GM12878 (cell line): Measurements from ENCODE around the gene NAV2. TPM values are rescaled to one million over a fixed set of nuclear protein-coding genes. Genes with fewer than 3 reads are reported as not detected.

Source experiments
- ATAC-seq: fragments of 200-7000 bp; cut with Tn5 transposase; 3 replicates; pipeline ENCODE4 v1.9.1; 2020; ENCODE audit warnings: mild to moderate bottlenecking, moderate library complexity
- BruUV-seq: library from RNA; stranded (reverse); fragments of 400-500 nt; replicated peaks from 2 replicates; lab custom pipeline; 2021; lab: Mats Ljungman, UMichigan
- CTCF ChIA-PET: fragments of 300-600 bp; sonication (Branson Sonifier 250); formaldehyde crosslinking; extraction: SDS; loops from one replicate; lab custom pipeline; 2021; ENCODE audit warnings: inconsistent platforms; lab: Yijun Ruan, JAX
- POLR2A ChIA-PET: fragments of 350-600 bp; formaldehyde crosslinking; extraction: SDS; loops from one replicate; lab custom pipeline; 2021; ENCODE audit warnings: inconsistent platforms; lab: Charles Lee
- RAD21 ChIA-PET: fragments of 300-600 bp; sonication (Branson Sonifier 250); formaldehyde crosslinking; loops from one replicate; lab custom pipeline; 2023; ENCODE audit warnings: antibody characterized with exemption; ENCODE audit not compliant: unreplicated experiment; lab: Charles Lee
- SMC1A ChIA-PET: fragments of 300-600 bp; sonication (Branson Sonifier 250); formaldehyde crosslinking; loops from one replicate; lab custom pipeline; 2023; ENCODE audit not compliant: unreplicated experiment, uncharacterized antibody; lab: Charles Lee
- DNase-seq: peaks from one replicate; pipeline ENCODE4 v3.0.0-alpha.2; 2011; ENCODE audit warnings: low read depth, low spot score
- FAIRE-seq: peaks from 3 replicates; lab custom pipeline; 2011; peaks lifted over from hg19 to GRCh38; lab: Jason Lieb, UNC
- H2AFZ ChIP-seq: 2 replicates; pipeline ENCODE4 v1.6.0; 2011; ENCODE audit warnings: low read depth, low read length, control low read depth; ENCODE audit not compliant: control insufficient read depth
- H3K27ac ChIP-seq: 2 replicates; pipeline ENCODE4 v1.5.1; 2011; ENCODE audit warnings: control low read depth; ENCODE audit not compliant: control insufficient read depth, insufficient read depth
- H3K27me3 ChIP-seq, 2 experiments: replicated peaks in 1 of 2; 2 replicates each; pipeline versions ENCODE4 v1.6.0 to v1.6.1; 2011; ENCODE audit warnings: low read length in 1 of 2; ENCODE audit not compliant: control insufficient read depth in 2 of 2, insufficient read depth in 2 of 2
- H3K36me3 ChIP-seq, 2 experiments: 2 replicates each; pipeline ENCODE4 v1.5.1; 2011; ENCODE audit warnings: low read length in 1 of 2; ENCODE audit not compliant: control insufficient read depth in 2 of 2, insufficient read depth in 2 of 2
- H3K4me1 ChIP-seq: 2 replicates; pipeline ENCODE4 v1.6.1; 2011; ENCODE audit warnings: mild to moderate bottlenecking, low read length, moderate library complexity, mixed read lengths; ENCODE audit not compliant: control insufficient read depth, insufficient read depth
- H3K4me2 ChIP-seq: 2 replicates; pipeline ENCODE4 v1.6.0; 2011; ENCODE audit warnings: control low read depth; ENCODE audit not compliant: control insufficient read depth, insufficient read depth
- H3K4me3 ChIP-seq: fragments of 200-600 bp; sonication (generic); 2 replicates; pipeline ENCODE4 v1.5.1; 2016
- H3K79me2 ChIP-seq: 2 replicates; pipeline ENCODE4 v1.6.0; 2011; ENCODE audit warnings: low read length; ENCODE audit not compliant: control insufficient read depth, insufficient read depth
- H3K9ac ChIP-seq: 2 replicates; pipeline ENCODE4 v1.8.0; 2011; ENCODE audit warnings: low read length, control low read depth, mixed read lengths; ENCODE audit not compliant: control insufficient read depth, insufficient read depth
- H3K9me3 ChIP-seq: replicated peaks from 3 replicates; pipeline ENCODE4 v1.5.1; 2011; ENCODE audit warnings: mild to moderate bottlenecking, low read length; ENCODE audit not compliant: control insufficient read depth, insufficient read depth
- H4K20me1 ChIP-seq: 2 replicates; pipeline ENCODE4 v1.6.0; 2011; ENCODE audit not compliant: control insufficient read depth, insufficient read depth
- BMI1 ChIP-seq: fragments of 450-650 bp; IDR thresholded peaks from 2 replicates; pipeline ENCODE4 v1.6.1; 2016; ENCODE audit warnings: mild to moderate bottlenecking, moderate library complexity, borderline replicate concordance
- BRCA1 ChIP-seq: IDR thresholded peaks from 2 replicates; pipeline ENCODE4 v1.6.1; 2011; ENCODE audit warnings: low read depth, low read length, improper control_type of control experiment
- CBX5 ChIP-seq: sonication (generic); IDR thresholded peaks from 2 replicates; pipeline ENCODE4 v1.6.1; 2016; ENCODE audit warnings: low read depth, moderate library complexity, mild to moderate bottlenecking, inconsistent platforms
- CREM ChIP-seq: IDR thresholded peaks from 2 replicates; pipeline ENCODE4 v1.6.1; 2014; ENCODE audit warnings: antibody characterized with exemption, low read depth
- MTA3 ChIP-seq: IDR thresholded peaks from 2 replicates; pipeline ENCODE4 v1.6.1; 2012; ENCODE audit warnings: low read length, inconsistent platforms, borderline replicate concordance
- MXI1 ChIP-seq: fragments of 150-350 bp; IDR thresholded peaks from 2 replicates; pipeline ENCODE4 v1.6.1; 2011; ENCODE audit warnings: low read depth, mild to moderate bottlenecking, inconsistent platforms, low read length, improper control_type of control experiment
- NFIC ChIP-seq: IDR thresholded peaks from 2 replicates; pipeline ENCODE4 v1.6.1; 2012; ENCODE audit warnings: low read depth, mild to moderate bottlenecking, inconsistent platforms, low read length, moderate library complexity
- NFYB ChIP-seq: IDR thresholded peaks from 2 replicates; pipeline ENCODE4 v1.6.1; 2011; ENCODE audit warnings: low read depth, mild to moderate bottlenecking, low read length, improper control_type of control experiment, moderate library complexity; ENCODE audit not compliant: insufficient read depth
- POU2F2 ChIP-seq: IDR thresholded peaks from 3 replicates; pipeline ENCODE4 v1.6.1; 2011; ENCODE audit warnings: low read depth, mild to moderate bottlenecking, low read length, borderline replicate concordance
- SREBF1 ChIP-seq: IDR thresholded peaks from 2 replicates; pipeline ENCODE4 v1.6.1; 2012; ENCODE audit warnings: mild to moderate bottlenecking, low read length
- ZSCAN29 ChIP-seq: fragments of 450-650 bp; IDR thresholded peaks from 2 replicates; pipeline ENCODE4 v1.6.1; 2017; ENCODE audit warnings: mild to moderate bottlenecking, moderate library complexity
- WGBS: methylation state at CpG from one replicate; pipeline ENCODE4 v1.1.6; 2016; ENCODE audit warnings: low lambda C conversion rate; ENCODE audit not compliant: insufficient replicate concordance, insufficient coverage; ENCODE audit errors: missing lambda C conversion rate; 5-methylcytosine and 5-hydroxymethylcytosine counted together
- in situ Hi-C: fragments of 300-500 bp; cut with MboI; formaldehyde crosslinking; loops from 9 replicates; pipeline ENCODE4 v1.14.3; 2018; ENCODE audit warnings: mixed read lengths
- intact Hi-C: fragments of 100-400 bp; cut with micrococcal nuclease; formaldehyde crosslinking; loops from one replicate; pipeline ENCODE4 v1.14.2; 2022; ENCODE audit not compliant: unreplicated experiment
- polyA plus RNA-seq, 11 experiments: library from polyadenylated mRNA; depleted of rRNA in 4 of 11; unstranded in 6 of 11; stranded (reverse) in 5 of 11; fragments of >200 nt; fragmentation: Nextera tagmentation in 4 of 11; fragmentation: Illumina TruSeq in 1 of 11; extraction: Ambion mirVana in 4 of 11; extraction: Trizol in 1 of 11; gene quantifications; 1 replicate in 1 of 11; 2 replicates in 10 of 11; pipeline versions ENCODE4 v1.2.1 to v1.2.3, GENCODE V29; 2011 to 2016; ENCODE audit warnings: inconsistent platforms in 2 of 11, missing spikeins in 2 of 11, low read depth in 1 of 11
- total RNA-seq, 4 experiments: library from RNA; depleted of rRNA in 3 of 4; stranded (reverse); fragments of >200 nt in 3 of 4; fragmentation: Illumina TruSeq in 1 of 4; extraction: Trizol in 1 of 4; gene quantifications; 2 replicates each; pipeline versions ENCODE4 v1.2.1 to v1.2.3, GENCODE V29; 2013 to 2021
- TF ChIP-seq, protein P1 (sequence below): fragments of 450-650 bp; formaldehyde crosslinking; IDR thresholded peaks from 2 replicates; pipeline ENCODE4 v1.5.0; 2022; ENCODE audit warnings: mild to moderate bottlenecking, missing genetic modification characterization
- TF ChIP-seq, protein P2 (sequence below): fragments of 450-650 bp; IDR thresholded peaks from 2 replicates; pipeline ENCODE4 v1.6.1; 2017; ENCODE audit warnings: antibody characterized with exemption, mild to moderate bottlenecking, moderate library complexity
- TF ChIP-seq, protein P3 (sequence below): IDR thresholded peaks from 2 replicates; pipeline ENCODE4 v1.6.1; 2012; ENCODE audit warnings: improper control_type of control experiment, low read depth, low read length; ENCODE audit not compliant: insufficient replicate concordance

NAV2 gene
- total and polyA plus RNA-seq, 10 of the 15 experiments (the other 5 are each of a cell fraction or from before 2014, with no cell fraction given): 0.35 to 6.1 (median 1.1) TPM

DNA sequence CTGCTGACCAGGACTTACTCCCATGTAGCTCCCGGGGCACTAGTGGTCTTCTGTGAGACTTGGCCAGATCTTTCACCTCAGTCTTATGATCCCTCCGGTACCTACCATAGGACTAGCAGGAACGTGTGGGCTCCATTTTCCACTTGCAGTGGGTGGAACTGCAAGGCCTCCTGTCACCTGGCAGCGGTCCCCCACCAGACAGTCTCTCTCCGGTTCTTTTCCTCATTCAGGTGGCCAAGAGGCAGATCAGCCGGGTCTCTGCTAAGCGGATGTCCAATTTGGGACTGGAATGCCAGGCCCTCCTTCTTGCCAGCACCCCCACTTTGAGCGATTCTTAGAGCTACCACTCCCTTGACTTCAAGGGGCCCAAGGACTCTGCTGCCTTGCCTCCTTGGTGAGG lies 158.9 kb downstream of the NAV2 start:
- Histone ChIP-seq H3K27ac (no peak overlapping the region), H3K9ac (no peak overlapping the region), H3K9me3 (no peaks in the 10 kb centered on the region), H3K4me3 (no peak overlapping the region), H3K79me2 (no peaks in the 10 kb centered on the region), H3K4me2 (no peak overlapping the region), H3K4me1 (no peaks in the 10 kb centered on the region), H4K20me1 (no peaks in the 10 kb centered on the region), H3K36me3 (no peaks in the 10 kb centered on the region), H2AFZ (no peak overlapping the region), H3K27me3 (no peaks in the 10 kb centered on the region)
- no peak for ATAC-seq
- RAD21 ChIA-PET: interaction anchor here (1.0 kb wide), 1 partner anchor 8 kb away, joined by 3 read pairs; no protein-coding TSS in a partner anchor
- BruUV-seq: no TSS peak
- 58% methylated on average over 8 of the region's 8 CpGs for WGBS
- CTCF ChIA-PET: no interaction called here
- SMC1A ChIA-PET: no interaction called here
- POLR2A ChIA-PET: no interaction called here
- TF ChIP-seq MXI1: no peak
- TF ChIP-seq ZSCAN29: no peak
- no peak for TF ChIP-seq CREM
- TF ChIP-seq BRCA1: no peak
- TF ChIP-seq, protein P1, sequence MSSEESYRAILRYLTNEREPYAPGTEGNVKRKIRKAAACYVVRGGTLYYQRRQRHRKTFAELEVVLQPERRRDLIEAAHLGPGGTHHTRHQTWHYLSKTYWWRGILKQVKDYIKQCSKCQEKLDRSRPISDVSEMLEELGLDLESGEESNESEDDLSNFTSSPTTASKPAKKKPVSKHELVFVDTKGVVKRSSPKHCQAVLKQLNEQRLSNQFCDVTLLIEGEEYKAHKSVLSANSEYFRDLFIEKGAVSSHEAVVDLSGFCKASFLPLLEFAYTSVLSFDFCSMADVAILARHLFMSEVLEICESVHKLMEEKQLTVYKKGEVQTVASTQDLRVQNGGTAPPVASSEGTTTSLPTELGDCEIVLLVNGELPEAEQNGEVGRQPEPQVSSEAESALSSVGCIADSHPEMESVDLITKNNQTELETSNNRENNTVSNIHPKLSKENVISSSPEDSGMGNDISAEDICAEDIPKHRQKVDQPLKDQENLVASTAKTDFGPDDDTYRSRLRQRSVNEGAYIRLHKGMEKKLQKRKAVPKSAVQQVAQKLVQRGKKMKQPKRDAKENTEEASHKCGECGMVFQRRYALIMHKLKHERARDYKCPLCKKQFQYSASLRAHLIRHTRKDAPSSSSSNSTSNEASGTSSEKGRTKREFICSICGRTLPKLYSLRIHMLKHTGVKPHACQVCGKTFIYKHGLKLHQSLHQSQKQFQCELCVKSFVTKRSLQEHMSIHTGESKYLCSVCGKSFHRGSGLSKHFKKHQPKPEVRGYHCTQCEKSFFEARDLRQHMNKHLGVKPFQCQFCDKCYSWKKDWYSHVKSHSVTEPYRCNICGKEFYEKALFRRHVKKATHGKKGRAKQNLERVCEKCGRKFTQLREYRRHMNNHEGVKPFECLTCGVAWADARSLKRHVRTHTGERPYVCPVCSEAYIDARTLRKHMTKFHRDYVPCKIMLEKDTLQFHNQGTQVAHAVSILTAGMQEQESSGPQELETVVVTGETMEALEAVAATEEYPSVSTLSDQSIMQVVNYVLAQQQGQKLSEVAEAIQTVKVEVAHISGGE (CRISPR knock-in tag): no peak
- TF ChIP-seq, protein P2, sequence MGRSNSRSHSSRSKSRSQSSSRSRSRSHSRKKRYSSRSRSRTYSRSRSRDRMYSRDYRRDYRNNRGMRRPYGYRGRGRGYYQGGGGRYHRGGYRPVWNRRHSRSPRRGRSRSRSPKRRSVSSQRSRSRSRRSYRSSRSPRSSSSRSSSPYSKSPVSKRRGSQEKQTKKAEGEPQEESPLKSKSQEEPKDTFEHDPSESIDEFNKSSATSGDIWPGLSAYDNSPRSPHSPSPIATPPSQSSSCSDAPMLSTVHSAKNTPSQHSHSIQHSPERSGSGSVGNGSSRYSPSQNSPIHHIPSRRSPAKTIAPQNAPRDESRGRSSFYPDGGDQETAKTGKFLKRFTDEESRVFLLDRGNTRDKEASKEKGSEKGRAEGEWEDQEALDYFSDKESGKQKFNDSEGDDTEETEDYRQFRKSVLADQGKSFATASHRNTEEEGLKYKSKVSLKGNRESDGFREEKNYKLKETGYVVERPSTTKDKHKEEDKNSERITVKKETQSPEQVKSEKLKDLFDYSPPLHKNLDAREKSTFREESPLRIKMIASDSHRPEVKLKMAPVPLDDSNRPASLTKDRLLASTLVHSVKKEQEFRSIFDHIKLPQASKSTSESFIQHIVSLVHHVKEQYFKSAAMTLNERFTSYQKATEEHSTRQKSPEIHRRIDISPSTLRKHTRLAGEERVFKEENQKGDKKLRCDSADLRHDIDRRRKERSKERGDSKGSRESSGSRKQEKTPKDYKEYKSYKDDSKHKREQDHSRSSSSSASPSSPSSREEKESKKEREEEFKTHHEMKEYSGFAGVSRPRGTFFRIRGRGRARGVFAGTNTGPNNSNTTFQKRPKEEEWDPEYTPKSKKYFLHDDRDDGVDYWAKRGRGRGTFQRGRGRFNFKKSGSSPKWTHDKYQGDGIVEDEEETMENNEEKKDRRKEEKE: no peak
- TF ChIP-seq BMI1: no peak
- TF ChIP-seq SREBF1: no peak
- no peak for TF ChIP-seq MTA3
- no peak for TF ChIP-seq NFYB
- TF ChIP-seq, protein P3, sequence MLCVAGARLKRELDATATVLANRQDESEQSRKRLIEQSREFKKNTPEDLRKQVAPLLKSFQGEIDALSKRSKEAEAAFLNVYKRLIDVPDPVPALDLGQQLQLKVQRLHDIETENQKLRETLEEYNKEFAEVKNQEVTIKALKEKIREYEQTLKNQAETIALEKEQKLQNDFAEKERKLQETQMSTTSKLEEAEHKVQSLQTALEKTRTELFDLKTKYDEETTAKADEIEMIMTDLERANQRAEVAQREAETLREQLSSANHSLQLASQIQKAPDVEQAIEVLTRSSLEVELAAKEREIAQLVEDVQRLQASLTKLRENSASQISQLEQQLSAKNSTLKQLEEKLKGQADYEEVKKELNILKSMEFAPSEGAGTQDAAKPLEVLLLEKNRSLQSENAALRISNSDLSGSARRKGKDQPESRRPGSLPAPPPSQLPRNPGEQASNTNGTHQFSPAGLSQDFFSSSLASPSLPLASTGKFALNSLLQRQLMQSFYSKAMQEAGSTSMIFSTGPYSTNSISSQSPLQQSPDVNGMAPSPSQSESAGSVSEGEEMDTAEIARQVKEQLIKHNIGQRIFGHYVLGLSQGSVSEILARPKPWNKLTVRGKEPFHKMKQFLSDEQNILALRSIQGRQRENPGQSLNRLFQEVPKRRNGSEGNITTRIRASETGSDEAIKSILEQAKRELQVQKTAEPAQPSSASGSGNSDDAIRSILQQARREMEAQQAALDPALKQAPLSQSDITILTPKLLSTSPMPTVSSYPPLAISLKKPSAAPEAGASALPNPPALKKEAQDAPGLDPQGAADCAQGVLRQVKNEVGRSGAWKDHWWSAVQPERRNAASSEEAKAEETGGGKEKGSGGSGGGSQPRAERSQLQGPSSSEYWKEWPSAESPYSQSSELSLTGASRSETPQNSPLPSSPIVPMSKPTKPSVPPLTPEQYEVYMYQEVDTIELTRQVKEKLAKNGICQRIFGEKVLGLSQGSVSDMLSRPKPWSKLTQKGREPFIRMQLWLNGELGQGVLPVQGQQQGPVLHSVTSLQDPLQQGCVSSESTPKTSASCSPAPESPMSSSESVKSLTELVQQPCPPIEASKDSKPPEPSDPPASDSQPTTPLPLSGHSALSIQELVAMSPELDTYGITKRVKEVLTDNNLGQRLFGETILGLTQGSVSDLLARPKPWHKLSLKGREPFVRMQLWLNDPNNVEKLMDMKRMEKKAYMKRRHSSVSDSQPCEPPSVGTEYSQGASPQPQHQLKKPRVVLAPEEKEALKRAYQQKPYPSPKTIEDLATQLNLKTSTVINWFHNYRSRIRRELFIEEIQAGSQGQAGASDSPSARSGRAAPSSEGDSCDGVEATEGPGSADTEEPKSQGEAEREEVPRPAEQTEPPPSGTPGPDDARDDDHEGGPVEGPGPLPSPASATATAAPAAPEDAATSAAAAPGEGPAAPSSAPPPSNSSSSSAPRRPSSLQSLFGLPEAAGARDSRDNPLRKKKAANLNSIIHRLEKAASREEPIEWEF: no peak
- TF ChIP-seq NFIC: no peak
- no peak for TF ChIP-seq POU2F2
- TF ChIP-seq CBX5: no peak
- no peak for FAIRE-seq
- in situ Hi-C loops: no loop called here
- intact Hi-C loops: no loop called here
- no peak for DNase-seq
